HG03066 (cell line): ENCODE data around the gene BTBD9.
"Not testable (repeated sequence)": the region's sequence is repeated elsewhere in the genome, so short reads cannot be mapped to it uniquely, and the experiment has no call there.

ENCODE experiments used
- ATAC-seq: cut with Tn5 transposase; IDR thresholded peaks from one replicate; pipeline ENCODE4 v1.9.1; 2021; ENCODE audit warnings: low read depth; ENCODE audit not compliant: unreplicated experiment

BTBD9 gene

GRCh38 chr6:38354905-38355304, 284.8 kb downstream of the BTBD9 start:
- no peak for ATAC-seq

GRCh38 chr6:38354037-38354381, 285.7 kb downstream of the BTBD9 start:
- no peak for ATAC-seq

GRCh38 chr6:38353310-38354036, 286.3 kb downstream of the BTBD9 start:
- no peak for ATAC-seq

GRCh38 chr6:38352636-38353035, 287.1 kb downstream of the BTBD9 start:
- ATAC-seq = no peak

GRCh38 chr6:38350942-38351341, 288.8 kb downstream of the BTBD9 start:
- no peak for ATAC-seq

- no peak for ATAC-seq
These were observed 289.5 kb downstream of the BTBD9 start for GRCh38 chr6:38350220-38350619.

GRCh38 chr6:38349795-38350194, 289.9 kb downstream of the BTBD9 start:
- no peak for ATAC-seq

- ATAC-seq = no peak
These were observed 290.5 kb downstream of the BTBD9 start for GRCh38 chr6:38349221-38349620.

- ATAC-seq = no peak
These were observed 291.4 kb downstream of the BTBD9 start for GRCh38 chr6:38348371-38348770.

- not testable (repeated sequence) for ATAC-seq
These were observed 291.9 kb downstream of the BTBD9 start for GRCh38 chr6:38347829-38348228.

GRCh38 chr6:38346291-38347079, 293.2 kb downstream of the BTBD9 start:
- ATAC-seq = no peak

- no peak for ATAC-seq
These were observed 294.1 kb downstream of the BTBD9 start for GRCh38 chr6:38345586-38345985.

- no peak for ATAC-seq
These were observed 298.2 kb downstream of the BTBD9 start for GRCh38 chr6:38341496-38341895.

GRCh38 chr6:38339914-38340313, 299.8 kb downstream of the BTBD9 start:
- no peak for ATAC-seq

GRCh38 chr6:38337819-38338465, 301.8 kb downstream of the BTBD9 start:
- ATAC-seq = no peak

- ATAC-seq = no peak
These were observed 302.8 kb downstream of the BTBD9 start for GRCh38 chr6:38336922-38337321.

GRCh38 chr6:38326837-38327236, 312.9 kb downstream of the BTBD9 start:
- ATAC-seq = no peak

- ATAC-seq = no peak
These were observed 316.5 kb downstream of the BTBD9 start for GRCh38 chr6:38323216-38323615.

GRCh38 chr6:38322138-38322537, 317.6 kb downstream of the BTBD9 start:
- ATAC-seq = no peak

GRCh38 chr6:38320843-38321242, 318.9 kb downstream of the BTBD9 start:
- no peak for ATAC-seq

GRCh38 chr6:38320358-38320757, 319.4 kb downstream of the BTBD9 start:
- no peak for ATAC-seq
